HG02642 (cell line): ENCODE data around the gene OR2W3.

Experiments
- ATAC-seq: cut with Tn5 transposase; IDR thresholded peaks from one replicate; pipeline ENCODE4 v1.9.1; 2021; ENCODE audit warnings: mild to moderate bottlenecking; ENCODE audit not compliant: unreplicated experiment, poor library complexity

OR2W3 gene

GRCh38 chr1:247914941-247915662 is 19.7 kb downstream of the OR2W3 start:
- ATAC-seq: no peak

GRCh38 chr1:247919952-247920351 is 24.6 kb downstream of the OR2W3 start, which contains the start of gene OR2T8:
OR2T8 (plus strand) TSS chr1:247920252; CDS start chr1:247921018, 766 bp downstream.
- no peak for ATAC-seq

DNA sequence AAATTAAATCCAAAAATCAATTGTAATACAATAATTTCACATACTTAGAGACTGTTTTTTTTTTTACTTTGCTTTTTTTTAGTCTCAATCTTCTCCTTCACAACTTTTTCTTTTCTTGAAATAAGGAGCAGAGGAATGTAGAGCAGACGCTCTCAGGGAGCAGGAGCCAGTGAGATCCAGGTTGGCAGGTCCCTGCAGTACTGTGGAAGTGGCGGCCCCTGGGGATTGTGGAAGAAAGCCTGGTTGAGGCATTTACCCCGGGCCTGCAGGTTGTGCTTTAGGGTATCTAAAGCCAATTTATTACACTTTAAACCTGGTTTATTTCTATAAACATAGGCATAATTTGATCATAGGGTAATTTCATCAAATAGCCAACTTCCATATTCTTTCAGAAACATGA is 28.6 kb downstream of the OR2W3 start:
- no peak for ATAC-seq

DNA sequence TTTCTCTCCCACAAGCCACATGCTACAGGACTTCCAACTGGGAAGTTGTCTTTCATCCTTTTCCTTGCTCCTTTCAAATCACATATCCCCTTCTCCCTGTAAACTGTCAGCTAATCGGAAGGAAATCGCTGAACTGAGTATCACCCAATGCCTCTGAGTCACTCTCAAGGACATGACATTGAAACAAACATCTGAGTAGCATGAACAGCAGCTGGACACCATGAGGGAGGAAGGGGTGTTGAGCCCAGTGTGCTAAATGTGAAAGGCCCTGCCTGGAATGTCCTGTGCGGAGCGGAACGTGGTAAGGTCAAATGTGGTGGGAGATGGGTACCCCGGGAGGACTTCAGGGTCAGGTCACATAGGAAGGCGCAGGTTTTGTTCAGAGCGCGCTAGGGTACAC is 29.5 kb downstream of the OR2W3 start, which contains the start of gene OR2AJ1:
OR2AJ1 (plus strand) TSS at position 22 of the 400 bp plus-strand sequence. CDS start 8,880 bp downstream, outside the sequence.
- ATAC-seq: no peak

GRCh38 chr1:247933989-247934388 is 38.6 kb downstream of the OR2W3 start:
- ATAC-seq: no peak

- no peak for ATAC-seq
Observed at GRCh38 chr1:247935781-247936180, 40.4 kb downstream of the OR2W3 start.

DNA sequence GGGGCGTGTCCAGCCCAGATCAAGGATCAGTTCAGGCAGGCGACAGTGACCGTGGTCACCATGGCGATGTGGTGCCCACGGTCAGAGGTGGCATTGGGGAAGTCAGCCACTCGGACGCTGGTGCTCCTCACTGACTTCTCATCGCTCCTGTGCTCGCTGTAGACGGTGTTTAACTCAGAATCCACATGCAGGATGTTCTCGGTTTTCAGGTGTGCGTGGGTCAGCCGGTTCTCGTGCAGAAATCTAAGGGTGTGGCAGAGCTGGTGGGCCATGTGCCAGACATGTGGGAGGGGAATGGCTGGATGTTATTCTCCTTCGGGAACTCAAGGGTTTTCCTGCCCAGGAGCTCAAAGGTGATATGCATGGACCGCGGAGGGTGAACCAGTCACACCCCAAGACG is 41.0 kb downstream of the OR2W3 start:
- ATAC-seq: no peak

DNA sequence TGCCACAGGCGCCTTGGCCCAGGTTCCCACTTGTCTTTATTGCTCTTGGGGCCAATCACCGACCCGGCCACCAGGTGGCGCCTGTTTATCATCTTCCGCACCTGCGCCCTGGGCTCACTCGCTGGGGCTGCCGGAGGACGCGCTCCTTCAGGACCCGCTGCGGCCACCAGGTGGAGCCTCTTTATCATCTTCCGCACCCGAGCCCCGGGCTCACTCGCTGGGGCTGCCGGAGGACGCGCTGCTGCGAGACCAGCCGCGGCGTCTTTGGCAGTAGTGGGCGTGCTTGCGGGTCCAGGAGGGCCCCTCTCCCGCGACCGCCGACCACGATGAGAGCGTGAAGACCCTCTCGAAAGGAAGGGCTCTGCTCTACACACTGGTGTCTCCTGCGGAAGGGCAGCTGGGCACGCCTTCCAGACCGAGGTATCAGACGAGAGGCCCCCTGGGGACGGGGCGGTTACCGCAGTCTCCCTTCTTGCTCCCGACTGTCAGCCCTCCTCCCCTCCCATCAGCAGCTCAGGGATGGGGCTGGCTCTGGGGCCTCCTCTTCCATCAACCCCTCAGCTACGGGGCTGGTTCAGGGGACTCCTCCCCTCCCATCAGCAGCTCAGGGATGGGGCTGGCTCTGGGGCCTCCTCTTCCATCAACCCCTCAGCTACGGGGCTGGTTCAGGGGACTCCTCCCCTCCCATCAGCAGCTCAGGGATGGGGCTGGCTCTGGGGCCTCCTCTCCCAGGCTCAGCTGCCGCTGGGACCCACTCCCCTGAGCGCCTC is 41.8 kb downstream of the OR2W3 start:
- peak; percentile 99 for ATAC-seq

DNA sequence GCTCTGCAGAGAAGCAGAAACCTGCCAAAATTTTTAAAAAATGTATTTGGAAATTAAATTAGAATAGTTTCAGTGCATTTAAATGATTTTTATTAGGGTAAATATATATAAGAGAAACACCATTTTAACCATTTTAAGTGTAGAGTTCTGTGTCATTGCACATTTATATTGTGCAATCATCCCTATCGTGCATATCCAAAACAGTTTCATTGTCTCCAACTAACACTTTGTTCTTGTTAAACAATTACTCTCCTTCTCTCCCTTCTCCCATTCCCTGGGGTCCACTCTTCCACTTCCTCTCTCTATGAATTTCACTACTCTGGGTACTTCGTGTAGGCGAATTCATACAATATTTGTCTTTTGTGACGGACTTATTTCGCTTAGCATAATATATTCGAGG is 47.2 kb downstream of the OR2W3 start:
- ATAC-seq: no peak
